GM12892 (cell line): ENCODE results near the gene ALDH1B1.

Source experiments
- POLR2A ChIP-seq: IDR thresholded peaks from 2 replicates; pipeline ENCODE4 v1.6.1; 2011; ENCODE audit warnings: low read depth, low read length, control low read depth
- POLR2AphosphoS5 ChIP-seq: IDR thresholded peaks from 2 replicates; pipeline ENCODE4 v1.6.1; 2011; ENCODE audit warnings: low read depth, low read length, control low read depth
- TAF1 ChIP-seq: IDR thresholded peaks from 2 replicates; pipeline ENCODE4 v1.6.1; 2011; ENCODE audit warnings: low read depth, mild to moderate bottlenecking, control low read depth, low read length, borderline replicate concordance

- TF ChIP-seq TAF1 (no peak), POLR2A (no peak), POLR2AphosphoS5 (no peak)
Measured at GRCh38 chr9:38373679-38374078, 18.8 kb upstream of the ALDH1B1 start.
